GM19397 (cell line): ENCODE results near the gene RASGRF2.
"Not testable (repeated sequence)": the region's sequence is repeated elsewhere in the genome, so short reads cannot be mapped to it uniquely, and the experiment has no call there.

Experiments used
- ATAC-seq: cut with Tn5 transposase; IDR thresholded peaks from one replicate; pipeline ENCODE4 v1.9.1; 2021; ENCODE audit warnings: mild to moderate bottlenecking, moderate library complexity; ENCODE audit not compliant: unreplicated experiment

Gene RASGRF2

DNA sequence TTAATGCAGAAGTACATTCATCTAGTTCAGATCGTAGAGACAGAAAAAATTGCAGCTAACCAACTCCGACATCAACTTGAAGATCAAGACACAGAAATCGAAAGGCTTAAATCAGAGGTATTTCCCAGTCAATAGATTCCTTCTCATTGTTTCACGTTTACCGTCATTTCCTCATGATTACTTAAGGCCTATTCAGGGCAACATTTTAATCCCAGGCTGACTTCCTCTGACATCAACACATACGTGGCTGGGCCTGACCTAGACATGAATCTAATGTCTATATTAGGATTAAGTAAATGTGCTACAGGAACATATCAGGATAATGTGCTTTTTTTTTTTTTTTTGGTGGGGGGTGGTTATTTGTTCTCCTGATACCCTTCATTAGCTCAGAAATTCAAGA is 107.9 kb downstream of the RASGRF2 start:
- no peak for ATAC-seq

DNA sequence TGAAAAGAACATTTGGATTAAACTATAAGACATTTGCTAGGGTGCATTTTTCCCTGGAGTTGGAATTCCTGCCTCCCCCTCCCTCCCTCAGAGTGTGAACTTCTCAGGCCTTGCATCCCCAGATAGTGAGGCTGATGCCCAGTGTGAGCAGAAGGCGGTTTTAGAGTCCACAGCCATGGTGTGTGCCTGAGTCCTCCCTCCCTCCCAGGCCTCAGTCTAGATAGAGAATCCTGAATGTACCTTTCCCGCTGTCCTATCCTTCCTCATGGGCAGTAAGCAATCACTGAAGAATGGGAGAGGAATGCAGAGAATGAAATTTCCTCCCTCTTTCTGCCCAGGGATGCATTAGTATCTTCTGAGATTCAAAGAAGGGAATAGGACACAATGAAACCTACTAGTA is 108.5 kb downstream of the RASGRF2 start:
- ATAC-seq, result no peak

DNA sequence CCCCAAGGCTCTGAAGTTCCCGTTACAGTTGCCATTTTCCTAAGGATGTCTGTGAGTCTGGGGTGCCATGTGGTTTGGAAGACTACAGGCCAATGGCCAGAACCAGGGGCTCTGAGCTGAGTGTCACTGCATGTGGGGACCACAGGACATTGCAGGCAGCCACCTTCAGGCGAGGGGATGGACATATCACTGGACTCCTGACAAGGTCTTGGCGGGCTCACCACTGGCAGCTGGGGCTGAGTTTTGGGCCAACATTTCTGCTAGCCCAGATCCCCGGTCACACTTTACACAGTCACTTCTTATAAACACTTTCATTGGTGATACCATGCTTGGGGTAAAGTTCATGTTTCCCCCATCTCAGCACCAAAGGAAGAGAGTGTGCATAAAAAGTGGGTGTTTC is 109.8 kb downstream of the RASGRF2 start:
- no peak for ATAC-seq

DNA sequence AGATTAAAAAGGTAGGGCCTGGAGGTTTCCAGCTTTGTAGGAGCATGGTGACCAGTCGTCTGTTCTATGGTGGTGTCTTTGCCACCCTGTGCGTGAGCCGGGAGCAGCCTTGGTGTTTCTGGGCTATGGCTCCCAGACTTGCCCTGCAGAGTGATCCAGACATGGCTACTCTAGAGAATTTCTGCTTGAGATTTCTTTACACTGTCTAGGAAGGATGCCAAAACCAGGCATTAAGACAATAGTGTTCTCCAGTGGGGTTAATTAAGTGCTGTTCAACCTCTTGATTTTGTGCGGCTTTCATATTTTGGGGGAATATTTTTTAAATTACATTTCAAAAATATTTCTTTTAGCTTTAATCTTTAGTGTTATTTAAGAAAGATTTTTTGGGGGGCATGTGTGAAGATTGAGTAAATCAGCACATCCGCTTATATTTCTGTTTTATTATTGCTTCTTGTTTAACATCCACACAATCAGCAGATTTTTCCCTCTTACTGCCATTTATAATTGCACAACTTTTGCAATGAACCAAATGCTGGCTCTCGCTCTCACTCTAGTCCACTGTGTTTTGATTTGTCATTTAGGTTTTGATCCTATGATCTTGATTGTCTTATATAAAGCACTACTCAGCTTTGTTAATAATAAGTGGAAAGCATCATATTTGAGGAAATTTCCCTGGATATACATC is 110.5 kb downstream of the RASGRF2 start:
- ATAC-seq, result no peak

DNA sequence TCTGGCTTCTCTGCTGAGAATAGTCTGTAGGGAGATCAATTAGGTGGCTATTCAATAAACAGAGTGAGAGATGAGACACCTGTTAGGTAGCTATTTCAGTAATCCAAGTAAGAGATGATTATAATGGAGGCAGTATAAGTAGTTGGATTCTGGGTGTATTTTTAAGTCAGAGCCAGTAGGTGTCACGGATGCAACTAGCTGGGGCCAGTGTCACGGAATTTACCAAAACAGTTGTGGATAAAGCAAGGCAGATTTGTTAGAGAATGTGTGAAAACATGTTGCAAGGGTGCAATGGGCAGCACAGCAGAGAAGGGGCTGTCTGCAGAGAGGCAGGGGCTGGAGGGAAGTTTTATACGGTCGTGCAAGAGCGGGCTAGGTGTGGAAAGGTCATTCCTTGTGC is 114.9 kb downstream of the RASGRF2 start:
- no peak for ATAC-seq

DNA sequence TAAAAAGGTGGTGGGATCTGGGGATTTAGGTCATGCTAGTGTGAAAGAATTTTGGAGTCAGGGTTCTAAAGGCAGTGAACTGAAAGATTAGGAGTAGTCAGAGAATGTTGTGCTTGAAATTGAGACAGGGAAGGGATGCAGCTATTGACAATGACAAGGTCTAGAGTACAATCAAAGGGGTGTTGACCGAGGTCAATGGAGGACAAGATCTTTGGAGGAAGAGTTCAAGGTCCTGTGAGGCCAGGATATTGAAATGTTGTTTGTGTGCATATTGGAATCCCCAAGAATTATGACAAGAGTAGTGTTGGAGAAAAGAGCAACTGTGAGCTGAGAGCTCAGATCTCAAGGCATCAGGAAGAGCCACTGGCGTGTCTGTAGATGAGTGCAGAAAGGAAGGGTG is 116.9 kb downstream of the RASGRF2 start:
- ATAC-seq, result no peak

DNA sequence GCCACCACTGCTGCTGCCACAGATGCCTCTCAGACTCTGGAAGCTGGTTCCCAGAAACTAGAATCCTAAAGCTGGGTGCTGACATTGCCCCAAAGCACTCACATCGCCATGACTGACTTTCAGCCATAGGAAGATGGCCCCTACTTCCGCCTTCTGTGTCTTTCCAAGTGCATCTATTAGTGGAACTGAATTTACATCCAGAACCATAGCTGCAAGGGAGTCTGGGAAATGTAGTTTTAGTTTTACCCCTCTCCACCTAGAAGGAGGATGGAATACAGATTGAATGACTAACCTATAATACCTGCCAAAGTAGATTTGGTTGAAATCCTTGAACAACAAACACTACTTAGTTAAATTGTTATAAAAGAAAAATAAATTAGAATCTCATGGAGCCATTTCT is 118.8 kb downstream of the RASGRF2 start:
- no peak for ATAC-seq

DNA sequence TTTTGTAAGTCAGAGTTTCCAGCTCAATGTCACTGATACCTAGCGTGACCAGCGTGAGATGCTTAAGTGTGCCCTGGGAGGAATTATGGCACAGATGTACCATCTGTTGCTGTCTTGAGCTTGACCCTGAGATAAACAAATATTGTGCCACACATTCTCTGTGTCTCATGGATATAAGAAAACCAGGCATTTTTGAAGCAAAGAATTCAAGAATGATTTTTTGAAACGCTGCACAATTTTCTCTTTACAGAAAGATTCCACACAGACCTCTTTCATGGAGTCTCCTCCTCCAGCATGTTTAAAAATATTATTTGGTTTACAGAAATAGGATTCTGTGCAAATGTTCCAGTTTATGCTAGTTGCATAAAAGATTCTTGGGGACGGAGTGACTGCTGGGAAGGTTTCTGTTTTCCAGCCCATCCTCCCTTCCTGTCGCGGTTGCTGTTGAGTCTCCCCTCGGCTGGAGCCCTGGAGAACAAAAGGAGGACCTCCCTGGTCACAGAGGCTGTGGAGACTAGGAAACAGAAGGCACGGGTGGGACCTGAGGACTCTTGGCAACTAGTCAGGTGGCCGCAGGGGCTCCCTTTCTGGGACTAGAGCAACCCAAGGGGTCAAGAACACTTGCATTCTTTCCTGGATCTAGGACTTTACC is 120.8 kb downstream of the RASGRF2 start:
- ATAC-seq, result no peak

DNA sequence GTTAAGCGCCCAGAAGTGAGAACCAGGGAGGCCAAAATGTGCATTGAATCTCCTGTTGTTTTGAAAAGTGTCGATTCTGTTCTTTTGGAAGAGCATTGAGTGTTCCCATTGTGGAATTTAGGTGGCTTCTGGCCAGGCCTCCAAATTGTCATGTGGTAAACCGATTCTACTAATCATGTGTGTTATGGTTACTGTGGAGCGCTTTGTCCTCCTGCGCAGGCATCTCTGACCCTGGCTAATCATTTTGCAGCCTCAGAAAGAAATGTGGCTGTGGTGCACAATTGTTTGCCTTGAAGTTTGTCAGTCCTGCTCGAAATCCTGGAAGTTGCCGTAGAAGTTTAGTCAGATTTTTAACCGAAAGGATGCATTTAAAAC is 121.3 kb downstream of the RASGRF2 start:
- no peak for ATAC-seq

DNA sequence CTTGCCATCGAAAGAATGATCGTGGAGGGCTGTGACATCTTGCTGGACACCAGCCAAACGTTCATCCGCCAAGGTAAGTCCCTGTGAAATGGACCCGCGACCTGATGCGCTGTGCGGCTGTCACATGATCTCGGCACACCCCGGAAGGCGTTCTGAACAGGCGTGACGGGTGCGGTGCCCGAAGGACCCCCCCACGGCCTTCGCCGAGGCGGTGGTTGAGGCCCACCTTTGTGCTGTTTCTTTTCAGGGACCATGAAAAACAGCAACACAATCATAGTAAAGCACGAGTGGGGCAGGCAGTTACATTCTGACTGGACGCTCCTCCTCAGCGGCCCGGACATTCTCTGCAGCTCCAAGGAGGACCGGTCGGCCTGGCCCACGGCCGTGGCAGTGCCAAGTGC is 126.7 kb downstream of the RASGRF2 start:
- no peak for ATAC-seq

DNA sequence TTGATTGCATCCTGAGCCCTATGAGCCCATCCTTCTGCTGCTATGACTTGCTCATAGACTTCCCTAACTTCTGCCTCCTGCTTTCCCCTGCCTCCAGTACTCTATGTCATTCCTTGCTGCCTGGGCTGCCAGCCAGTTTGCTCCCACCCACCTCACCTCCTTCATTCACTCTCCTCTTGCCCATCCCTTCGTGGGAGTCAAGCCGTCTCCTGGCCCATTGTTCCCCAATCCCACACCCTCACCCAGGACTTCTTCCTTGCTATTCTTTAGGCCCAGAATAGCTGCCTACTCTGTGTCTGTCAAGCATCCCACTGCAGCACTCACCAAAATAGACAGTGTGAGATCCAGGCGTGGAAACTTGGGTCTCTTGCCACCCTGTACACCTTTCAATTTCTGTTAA is 131.0 kb downstream of the RASGRF2 start:
- no peak for ATAC-seq

DNA sequence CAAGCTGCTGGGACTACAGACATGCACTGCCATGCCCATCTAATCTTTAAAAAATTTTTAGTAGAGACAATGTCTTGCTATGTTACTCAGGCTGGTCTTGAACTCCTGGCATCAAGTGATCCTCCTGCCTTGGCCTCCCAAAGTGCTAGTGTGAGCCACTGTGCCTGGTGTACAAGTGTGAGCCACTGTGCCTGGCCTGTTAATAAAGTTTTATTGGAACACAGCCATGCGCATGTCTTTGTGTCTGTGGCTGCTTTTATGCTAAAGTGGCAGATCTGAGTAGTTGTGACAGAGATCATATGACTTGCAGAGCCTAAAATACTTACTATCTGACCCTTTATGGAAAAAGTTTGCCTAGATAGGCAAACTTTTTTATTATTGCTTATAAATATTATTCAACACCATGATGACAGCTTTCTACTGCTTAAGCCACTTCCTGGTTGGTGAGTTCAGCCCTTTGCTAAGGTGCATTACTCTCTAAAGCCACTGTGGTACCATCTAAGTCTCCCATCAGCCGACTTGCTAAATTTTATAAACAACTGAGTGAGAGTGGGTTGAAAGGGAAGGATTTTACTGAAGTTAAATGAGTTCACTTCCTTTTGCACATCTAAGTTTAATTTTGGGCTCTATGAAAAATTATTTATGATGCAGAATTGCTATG is 133.5 kb downstream of the RASGRF2 start:
- no peak for ATAC-seq

DNA sequence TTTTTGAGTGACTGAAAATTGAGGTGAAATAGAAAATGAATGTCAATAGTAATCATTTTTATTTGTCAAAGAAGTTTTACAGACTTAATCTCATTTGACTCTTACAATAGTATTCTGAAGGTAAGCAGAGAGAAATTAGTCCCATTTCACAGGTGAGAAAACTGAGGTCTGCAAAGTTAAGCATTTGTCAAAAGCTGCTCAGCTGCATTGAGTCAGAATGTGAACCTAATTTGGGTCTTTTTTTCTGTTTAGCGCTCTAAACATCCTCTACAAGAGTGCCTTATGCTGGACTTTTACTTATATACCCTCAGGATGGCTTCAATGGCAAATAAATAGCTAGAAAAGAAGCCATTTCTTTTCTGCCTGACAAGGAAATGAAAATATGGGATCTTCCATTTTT is 135.7 kb downstream of the RASGRF2 start:
- ATAC-seq, result no peak

DNA sequence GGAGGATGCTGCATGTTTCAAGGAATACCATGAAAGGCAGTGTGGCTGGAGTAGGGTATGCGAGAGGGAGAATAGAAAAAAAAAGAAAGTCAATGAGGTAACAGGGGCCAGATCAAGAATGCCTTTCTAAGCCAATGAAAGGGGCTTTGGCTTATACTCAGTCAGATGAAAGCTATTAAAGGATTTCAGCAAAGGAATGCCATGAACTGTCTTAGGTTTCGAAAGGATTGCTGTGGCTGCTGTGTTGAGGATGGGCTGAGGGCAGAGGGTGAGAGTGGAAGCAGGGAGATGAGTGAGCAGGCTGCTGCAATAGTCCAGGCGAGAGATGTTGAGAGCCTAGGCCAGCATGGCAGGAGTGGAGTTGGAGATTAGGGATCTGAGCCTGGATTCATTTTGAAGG is 137.6 kb downstream of the RASGRF2 start:
- ATAC-seq, result no peak

DNA sequence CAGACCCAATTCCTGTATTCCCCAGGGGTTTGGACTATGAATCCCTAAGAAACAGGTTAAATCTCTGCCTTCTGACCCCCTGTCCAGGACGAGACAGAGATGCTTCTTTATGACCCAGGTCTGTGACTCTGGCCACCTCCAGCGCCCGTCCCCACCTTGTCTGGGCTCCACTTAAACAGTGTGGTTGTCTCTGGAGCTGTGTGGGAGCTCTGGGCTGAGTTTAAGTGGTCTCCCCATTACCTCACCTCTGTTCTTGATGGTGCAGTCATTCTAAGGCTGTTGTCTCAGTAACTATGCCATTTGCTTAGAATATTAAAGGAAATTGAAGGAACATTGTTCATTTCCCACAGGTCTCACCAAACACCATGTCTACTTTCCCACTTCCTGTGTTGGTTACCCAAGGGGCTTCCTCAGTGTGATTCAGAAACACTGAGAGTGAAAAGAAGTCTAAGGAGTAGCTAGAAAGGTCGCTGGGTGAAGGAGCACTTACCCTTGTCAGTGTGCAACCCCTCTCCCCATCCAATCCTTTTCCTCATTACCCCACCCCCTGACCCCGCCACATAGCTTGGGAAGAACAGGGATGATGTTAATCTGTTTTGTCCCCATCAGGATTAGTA is 145.2 kb downstream of the RASGRF2 start:
- ATAC-seq, result no peak

DNA sequence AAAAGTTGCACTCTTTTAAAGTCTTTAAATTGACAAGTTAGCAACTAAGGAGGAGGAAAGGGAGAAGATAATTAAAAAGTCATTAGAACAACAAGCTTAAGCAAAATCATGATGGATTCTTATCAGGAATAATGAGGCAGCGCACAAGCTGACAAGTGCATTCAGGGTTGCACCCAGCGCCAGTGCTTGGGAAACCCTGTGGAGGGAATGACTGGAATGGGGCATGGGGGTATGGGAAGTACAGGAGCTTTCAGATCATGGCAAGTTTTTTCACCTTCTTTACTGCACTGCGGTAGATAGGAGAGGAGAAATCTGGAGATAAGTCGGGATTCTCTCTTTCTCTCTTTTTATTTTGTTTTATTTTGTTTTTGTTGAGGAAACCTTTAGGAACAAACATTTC is 155.1 kb downstream of the RASGRF2 start:
- no peak for ATAC-seq

DNA sequence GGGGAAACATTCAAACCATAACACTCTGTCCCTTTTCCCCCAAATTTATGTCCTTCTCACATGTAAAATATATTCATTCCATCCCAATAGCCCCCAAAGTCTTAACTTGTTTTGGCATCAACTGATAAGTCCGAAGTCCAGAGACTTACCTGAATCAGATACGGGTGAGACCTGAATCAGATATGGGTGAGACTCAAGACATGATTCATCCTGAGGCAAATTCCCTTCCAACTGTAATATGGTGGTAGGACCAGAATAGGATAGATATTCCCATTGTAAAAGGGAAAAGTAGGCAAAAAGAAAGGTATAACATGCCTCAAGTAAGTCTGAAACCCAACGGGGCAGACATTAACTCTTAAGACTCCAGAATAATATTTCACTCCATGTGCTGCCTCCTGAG is 157.4 kb downstream of the RASGRF2 start:
- no peak for ATAC-seq

DNA sequence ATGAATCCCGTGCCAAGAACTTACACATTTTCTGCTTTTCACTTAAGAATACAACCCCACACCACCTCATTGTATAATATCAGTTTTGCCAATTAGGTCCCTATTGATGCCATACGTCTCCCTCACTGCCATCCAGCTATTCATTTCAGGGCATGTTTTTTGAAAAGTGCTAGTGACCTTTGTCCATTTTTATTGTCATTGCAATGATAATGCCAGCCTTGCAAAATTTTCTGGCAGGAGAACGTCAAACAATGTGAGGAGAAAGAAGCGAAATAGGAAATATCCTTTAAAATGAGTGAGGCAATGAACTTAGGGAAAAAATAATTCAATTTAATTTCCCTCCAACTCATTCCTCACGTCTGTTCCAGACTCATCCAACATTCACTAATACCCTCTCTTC is 161.1 kb downstream of the RASGRF2 start:
- ATAC-seq, result no peak

DNA sequence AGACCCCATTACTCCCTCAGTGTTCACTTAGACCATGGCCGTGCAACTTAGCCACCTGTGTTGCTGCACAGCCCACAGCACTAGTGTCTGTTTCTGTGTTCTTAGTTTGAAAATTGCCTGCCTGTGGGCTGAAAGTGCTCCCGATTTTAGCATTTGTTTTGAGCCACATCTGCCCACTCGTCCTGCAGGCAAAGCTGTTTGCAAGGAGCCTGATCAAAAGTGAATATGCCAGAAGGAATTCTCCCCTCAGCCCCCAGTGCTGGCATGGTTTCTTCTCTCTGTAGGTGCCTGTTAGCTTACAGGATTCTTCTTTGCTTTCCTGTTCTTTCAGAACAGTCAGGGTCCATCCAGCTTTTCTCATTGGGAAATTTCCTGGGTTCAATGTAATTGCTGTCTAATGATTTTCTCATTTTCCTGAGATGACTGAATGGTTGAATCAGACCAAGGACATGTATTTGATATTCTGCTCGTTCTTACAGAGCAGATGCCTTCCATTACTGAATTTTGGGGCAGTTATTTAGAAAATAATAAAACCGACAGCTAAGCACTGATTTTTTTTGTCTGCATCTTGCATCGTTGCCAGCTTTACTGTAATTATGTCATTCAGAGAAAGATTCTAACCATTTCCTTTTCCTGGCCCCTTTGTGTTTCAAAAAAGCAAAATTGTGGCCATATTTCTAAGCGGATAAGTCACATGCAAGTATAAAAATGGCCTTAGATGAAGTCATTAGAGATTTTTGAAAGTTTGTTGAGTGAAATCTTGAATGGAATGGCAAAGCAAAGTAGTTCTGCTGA is 161.9 kb downstream of the RASGRF2 start:
- no peak for ATAC-seq

DNA sequence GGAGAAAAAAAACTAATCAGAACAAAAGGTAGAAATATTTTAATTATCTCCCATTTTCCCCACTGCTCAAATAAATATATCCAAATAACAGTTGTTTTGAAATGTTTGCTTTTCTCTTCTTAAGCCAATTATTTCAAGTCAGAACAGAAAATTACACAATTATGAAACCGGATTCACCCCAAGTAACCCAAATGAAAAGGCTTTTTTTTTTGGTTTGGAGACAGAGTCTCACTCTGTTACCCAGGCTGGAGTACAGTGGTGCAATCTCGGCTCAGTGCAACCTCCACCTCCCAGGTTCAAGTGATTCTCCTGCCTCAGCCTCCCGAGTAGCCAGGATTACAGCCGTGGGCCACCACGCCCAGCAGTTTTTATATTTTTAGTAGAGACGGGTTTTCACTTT is 164.5 kb downstream of the RASGRF2 start:
- ATAC-seq, result not testable (repeated sequence)

DNA sequence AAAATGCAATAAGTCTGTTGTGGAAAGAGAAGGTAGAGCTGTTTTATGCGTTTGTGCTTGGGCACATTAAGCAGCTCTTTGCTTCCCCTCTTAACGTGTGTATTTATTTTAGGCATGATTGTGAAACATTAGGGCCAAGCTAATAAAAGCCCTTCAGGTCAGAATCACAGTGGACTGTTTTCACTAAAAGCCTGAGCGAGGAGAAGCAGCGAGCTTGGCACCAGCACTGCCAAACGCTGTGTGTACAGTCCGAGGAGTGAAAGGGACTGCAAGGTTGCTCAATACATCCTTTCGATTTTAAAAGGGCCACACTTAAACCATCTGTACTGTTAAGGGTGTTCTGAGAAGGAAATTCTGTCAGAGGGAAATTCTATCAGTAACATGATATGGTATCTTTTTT is 165.8 kb downstream of the RASGRF2 start:
- no peak for ATAC-seq
